GM19238 (cell line): ENCODE results near the gene RNF167.

Experiments
- DNase-seq: peaks from one replicate; pipeline ENCODE4 v3.0.0; 2011; ENCODE audit warnings: low spot score; ENCODE audit not compliant: insufficient read length

RNF167 gene

DNA sequence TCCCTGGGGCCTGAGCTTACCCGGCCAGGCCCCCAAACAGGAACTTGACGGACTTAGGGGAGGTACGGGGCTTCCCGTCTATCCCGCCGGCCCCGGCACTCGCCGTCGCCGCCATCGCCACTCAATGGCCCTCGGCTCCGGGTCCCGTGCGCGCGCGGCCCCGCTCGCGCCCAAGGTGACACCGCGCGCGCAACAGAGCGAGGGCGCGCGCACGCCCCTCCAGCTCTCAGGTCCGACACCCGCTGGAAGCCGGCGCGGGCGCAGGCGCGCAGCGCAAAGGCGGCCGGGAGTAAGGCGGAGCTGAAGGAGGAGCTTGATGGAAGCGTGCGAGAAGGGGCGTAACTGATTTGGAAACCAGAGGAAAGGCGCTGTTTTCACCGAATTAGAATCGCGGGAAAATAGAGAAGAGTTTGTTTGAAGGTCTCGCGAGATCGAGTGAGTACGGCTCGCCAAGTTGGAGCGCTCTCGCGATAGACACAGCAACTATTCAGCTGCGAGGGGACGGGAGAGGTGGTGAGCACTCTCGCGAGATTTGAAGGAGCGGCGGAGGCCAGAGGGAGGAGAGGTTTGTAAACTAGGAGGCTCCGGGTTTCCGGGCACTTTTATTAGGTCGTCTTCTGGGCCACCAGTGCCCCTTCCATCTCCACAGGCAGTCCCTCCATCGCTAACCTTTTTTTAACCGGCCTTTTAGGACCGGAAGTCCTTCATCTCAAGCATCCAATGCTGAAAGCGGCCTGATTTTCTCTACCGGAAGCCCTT lies at the start of gene RNF167, which contains the start of gene SLC25A11:
RNF167 (plus strand) TSS at position 473 of the 759 bp plus-strand sequence. CDS start 642 bp downstream, outside the sequence.
SLC25A11 (minus strand) TSS at position 251 of the 759 bp plus-strand sequence; CDS start at position 115, 136 bp downstream.
- peak; percentile 93 for DNase-seq

GRCh38 chr17:4891411-4892410 lies 48.4 kb upstream of the RNF167 start:
- DNase-seq = no peak

- DNase-seq = no peak
Measured at GRCh38 chr17:4892499-4893221, 47.4 kb upstream of the RNF167 start.

DNA sequence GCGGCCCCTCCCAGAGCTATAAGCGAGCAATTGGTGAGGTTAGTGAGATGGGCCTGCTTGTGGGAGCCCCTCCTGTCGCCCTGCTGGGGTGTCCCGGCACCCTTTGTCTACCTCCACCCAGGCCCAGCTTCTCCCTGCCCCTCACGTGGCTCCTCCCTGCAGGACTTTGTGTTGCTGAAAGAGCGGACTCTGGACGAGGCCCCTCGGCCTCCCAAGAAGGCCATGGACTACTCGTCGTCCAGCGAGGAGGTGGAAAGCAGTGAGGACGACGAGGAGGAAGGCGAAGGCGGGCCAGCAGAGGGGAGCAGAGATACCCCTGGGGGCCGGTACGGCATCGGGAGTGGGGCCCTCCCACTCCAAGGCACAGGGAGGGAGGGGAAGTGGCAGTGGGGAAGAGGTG lies 46.8 kb upstream of the RNF167 start:
- DNase-seq = no peak

GRCh38 chr17:4893721-4894560 lies 46.1 kb upstream of the RNF167 start:
- no peak for DNase-seq

DNA sequence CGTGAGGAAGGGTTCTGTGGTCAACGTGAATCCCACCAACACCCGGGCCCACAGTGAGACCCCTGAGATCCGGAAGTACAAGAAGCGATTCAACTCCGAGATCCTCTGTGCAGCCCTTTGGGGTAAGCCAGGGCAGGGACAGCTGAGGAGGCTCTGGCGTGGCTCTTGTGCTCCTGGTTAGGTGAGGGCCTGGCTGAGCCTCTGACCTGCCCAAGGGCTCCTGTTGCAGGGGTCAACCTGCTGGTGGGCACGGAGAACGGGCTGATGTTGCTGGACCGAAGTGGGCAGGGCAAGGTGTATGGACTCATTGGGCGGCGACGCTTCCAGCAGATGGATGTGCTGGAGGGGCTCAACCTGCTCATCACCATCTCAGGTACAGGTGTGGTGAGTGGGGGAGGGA lies 44.9 kb upstream of the RNF167 start:
- no peak for DNase-seq

GRCh38 chr17:4895657-4896331 lies 44.3 kb upstream of the RNF167 start:
- no peak for DNase-seq

DNA sequence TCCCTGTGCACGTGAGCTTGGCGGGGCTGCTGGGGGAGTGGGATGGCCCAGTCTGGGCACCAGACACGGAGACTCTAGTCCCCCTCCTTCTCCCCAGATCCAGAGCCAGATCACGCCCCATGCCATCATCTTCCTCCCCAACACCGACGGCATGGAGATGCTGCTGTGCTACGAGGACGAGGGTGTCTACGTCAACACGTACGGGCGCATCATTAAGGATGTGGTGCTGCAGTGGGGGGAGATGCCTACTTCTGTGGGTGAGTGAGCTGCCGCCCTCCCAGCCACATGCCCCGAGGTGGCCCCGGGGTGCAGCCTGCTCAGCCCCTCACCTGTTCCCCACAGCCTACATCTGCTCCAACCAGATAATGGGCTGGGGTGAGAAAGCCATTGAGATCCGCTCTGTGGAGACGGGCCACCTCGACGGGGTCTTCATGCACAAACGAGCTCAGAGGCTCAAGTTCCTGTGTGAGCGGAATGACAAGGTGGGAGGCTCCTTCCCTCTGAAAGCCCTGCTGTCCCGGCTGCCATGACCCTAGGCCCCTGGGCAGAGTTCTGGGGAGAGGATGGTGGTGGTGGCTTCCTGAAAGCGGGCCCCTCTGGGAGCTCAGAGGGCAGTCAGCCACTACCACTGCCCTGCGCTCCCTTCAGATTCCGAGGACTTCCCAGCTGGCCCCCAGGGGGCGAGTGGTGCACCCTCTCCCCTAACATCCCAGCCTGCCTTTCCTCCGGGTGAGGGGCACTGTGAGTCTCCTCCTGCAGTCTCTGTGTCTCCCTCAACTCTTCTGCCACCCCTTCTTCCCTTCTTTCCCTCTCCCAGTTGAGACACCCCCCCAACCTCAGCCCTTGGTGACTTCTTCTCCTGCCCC lies 43.5 kb upstream of the RNF167 start:
- no peak for DNase-seq

DNA sequence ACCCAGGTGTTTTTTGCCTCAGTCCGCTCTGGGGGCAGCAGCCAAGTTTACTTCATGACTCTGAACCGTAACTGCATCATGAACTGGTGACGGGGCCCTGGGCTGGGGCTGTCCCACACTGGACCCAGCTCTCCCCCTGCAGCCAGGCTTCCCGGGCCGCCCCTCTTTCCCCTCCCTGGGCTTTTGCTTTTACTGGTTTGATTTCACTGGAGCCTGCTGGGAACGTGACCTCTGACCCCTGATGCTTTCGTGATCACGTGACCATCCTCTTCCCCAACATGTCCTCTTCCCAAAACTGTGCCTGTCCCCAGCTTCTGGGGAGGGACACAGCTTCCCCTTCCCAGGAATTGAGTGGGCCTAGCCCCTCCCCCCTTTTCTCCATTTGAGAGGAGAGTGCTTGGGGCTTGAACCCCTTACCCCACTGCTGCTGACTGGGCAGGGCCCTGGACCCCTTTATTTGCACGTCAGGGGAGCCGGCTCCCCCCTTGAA lies 42.8 kb upstream of the RNF167 start:
- no peak for DNase-seq

- no peak for DNase-seq
Measured at GRCh38 chr17:4897785-4898184, 42.3 kb upstream of the RNF167 start.

DNA sequence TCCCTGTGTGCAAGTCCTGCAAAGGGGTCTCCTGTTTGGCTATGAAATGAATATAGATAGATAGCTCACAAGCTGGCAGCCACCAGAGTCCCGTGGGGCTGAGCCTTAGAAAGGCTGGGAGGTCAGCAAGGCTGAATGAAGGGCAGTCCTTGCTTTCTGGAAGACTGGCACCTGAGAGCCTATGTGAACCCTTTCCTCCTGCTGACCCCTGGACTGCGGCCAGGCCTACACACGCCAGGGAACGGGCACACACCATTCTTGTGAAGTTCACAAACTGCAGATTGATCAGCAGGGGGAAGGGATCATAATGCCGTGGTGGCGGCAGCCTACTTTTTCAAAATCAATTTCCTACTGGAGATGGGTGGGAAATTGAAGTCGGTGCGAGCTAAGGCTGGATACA lies 41.7 kb upstream of the RNF167 start:
- no peak for DNase-seq

DNA sequence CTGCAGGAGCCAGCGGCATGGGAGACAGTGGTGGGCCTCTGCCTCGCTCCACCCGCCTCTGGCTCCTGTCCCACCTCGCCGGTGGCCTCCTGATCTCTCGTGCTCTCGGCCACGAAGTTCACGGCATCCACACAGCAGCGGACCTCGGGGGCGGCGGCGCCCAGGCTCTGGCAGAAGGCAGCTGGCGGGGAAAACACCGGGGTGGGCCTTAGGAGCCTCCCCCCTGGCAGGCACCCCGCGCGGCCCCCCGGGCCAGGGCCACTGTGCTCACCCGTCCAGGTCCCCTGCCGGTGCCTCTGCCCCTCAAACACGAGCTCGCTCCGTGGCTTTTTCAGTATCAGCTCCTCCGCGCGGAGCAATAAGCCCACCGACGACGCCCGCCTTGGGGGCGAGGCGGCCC lies 41.1 kb upstream of the RNF167 start:
- no peak for DNase-seq

DNA sequence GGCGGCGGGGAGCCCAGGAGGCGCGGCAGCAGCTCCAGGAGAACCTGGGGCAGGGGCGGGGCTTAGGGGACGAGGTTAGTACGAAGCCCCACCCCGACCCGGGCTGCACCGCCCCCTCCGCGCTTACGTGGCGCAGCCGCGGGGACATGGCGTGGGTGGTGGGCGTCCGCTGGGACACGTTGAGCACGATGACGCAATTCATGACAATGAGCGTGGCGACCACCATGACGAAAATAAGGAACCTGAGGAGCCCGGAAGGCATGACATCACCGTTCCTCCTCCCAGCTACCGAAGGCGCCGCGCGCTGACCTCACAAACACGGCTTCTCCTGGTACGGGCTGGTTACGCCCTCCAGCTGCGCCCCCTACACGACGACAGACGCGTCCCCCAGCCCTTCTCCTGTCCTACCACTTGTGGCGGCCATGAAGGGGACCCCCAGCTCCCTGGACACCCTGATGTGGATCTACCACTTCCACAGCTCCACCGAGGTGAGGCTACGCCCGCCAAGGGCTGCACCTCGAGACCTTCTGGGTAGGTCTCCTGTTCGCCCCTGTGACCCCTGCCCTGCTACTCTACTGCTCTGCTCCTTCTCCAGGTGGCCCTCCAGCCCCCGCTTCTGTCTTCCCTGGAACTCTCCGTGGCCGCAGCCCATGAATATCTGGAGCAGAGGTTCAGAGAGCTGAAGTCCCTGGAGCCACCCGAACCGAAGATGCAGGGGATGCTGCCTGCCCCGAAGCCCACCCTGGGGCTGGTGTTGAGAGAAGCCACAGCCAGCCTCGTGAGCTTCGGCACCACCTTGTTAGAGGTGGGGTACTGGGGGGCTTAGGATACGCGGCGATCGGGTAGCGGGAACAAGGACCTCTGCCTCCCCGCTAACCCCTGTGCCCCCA lies 40.5 kb upstream of the RNF167 start, which contains the start of gene C17orf107:
C17orf107 (plus strand) TSS at position 196 of the 890 bp plus-strand sequence; CDS start at position 423, 227 bp downstream.
- peak; percentile 63 for DNase-seq

- DNase-seq = no peak
Measured at GRCh38 chr17:4900231-4901107, 39.6 kb upstream of the RNF167 start.

DNA sequence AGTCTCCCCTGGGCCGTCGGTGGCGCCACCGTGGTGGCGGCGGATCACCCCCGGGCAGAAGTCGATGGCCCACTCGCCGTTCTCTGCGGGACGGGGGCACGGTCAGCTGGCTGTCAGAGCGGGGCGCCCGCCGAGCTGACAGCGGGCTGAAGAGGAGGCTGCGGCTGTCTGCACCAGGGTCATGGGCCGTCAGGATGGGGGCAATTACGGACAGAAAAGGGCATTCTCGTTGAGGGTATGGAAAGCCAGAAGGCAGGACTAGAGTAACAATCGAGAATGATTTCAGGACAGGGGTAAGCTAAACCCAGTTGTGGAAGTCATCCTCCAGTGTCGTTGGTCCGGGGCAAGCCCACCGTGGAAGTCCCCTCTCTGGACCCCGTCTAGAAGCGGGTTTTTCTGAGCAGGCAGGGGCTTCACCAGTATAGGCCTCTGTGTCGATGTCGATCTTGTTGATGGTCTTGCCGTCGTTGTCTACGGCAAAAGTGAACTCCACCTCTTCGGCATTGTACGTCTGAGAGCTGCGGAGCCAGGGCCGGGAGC lies 38.9 kb upstream of the RNF167 start:
- DNase-seq = no peak

DNA sequence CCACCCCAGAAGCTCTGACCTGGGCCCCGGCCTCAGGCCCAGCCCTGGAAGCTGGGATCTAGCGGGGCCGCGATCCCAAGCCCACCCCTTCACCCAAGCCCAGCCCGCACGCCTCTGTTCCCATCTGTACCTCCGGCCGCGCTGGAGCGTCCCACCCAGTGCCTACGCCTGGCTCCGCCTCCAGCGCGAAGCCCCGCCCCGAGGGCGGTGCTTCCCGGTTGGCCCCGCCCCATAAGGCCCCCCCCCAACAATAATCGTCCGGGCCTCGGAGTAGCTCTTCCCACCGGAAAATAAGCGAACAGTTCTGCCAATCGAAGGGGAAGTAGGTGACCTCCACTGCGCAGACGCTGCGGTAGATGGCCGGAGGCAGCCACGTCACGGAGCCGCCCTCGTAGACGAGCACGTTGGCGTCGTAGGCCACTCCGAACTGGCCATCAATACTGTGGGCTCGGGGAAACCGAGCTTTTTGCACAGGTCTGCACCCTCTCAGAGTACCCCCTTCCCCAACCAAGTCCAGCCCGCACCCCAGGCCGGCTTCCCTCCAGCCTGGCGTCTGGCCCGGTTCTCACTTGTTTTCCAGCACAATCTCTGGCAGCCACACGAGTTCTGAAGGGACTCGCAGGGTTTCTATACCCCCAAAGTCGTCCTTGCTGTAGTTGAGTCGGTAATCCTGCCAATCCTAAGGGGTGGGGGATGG lies 38.3 kb upstream of the RNF167 start:
- DNase-seq = no peak
